GM06990 (cell line): ENCODE measurements around the gene NIPSNAP3A.

Experiments used
- DNase-seq: peaks from one replicate; pipeline ENCODE4 v3.0.0-alpha.2; 2011; ENCODE audit not compliant: insufficient read length; ENCODE audit errors: extremely low read depth
- H3K27me3 ChIP-seq: replicated peaks from 2 replicates; pipeline ENCODE4 v1.6.0; 2011; ENCODE audit warnings: low read length; ENCODE audit not compliant: control insufficient read depth, insufficient read depth
- H3K36me3 ChIP-seq: 2 replicates; pipeline ENCODE4 v1.5.1; 2011; ENCODE audit warnings: low read length; ENCODE audit not compliant: control insufficient read depth, insufficient read depth
- H3K4me3 ChIP-seq: replicated peaks from 2 replicates; pipeline ENCODE4 v1.5.1; 2011; ENCODE audit warnings: low read depth, mild to moderate bottlenecking, control low read depth, low read length
- TF ChIP-seq, protein P1 (sequence below): IDR thresholded peaks from 2 replicates; pipeline ENCODE4 v1.5.1; 2011; ENCODE audit warnings: low read length, control low read depth, mild to moderate bottlenecking, inconsistent platforms; ENCODE audit not compliant: insufficient read depth, poor library complexity, severe bottlenecking

NIPSNAP3A gene

DNA sequence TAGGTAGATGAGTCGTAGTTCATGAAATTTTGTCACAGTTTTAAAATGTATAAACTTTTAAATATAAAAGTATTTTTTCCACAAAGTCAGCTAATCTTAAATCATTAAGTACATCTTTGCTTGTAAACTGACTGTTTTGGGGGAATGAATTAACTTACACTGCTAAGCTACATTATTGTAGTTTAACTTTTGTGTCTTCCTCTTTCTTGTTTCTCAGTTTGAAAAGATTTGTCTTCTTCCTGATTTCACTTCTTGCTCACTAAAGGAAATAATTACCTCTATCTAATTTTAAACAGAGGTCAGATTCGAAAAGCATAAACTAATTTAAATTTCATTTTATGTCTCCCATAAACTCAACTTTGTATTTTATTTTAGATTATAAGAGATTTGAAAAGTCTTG, 22.2 kb downstream of the NIPSNAP3A start:
- DNase-seq = no peak
- TF ChIP-seq, protein P1, sequence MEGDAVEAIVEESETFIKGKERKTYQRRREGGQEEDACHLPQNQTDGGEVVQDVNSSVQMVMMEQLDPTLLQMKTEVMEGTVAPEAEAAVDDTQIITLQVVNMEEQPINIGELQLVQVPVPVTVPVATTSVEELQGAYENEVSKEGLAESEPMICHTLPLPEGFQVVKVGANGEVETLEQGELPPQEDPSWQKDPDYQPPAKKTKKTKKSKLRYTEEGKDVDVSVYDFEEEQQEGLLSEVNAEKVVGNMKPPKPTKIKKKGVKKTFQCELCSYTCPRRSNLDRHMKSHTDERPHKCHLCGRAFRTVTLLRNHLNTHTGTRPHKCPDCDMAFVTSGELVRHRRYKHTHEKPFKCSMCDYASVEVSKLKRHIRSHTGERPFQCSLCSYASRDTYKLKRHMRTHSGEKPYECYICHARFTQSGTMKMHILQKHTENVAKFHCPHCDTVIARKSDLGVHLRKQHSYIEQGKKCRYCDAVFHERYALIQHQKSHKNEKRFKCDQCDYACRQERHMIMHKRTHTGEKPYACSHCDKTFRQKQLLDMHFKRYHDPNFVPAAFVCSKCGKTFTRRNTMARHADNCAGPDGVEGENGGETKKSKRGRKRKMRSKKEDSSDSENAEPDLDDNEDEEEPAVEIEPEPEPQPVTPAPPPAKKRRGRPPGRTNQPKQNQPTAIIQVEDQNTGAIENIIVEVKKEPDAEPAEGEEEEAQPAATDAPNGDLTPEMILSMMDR = no peak
- no peaks in the 10 kb centered on the region for H3K27me3 ChIP-seq
- no peak overlapping the region for H3K4me3 ChIP-seq
- no peaks in the 10 kb centered on the region for H3K36me3 ChIP-seq

DNA sequence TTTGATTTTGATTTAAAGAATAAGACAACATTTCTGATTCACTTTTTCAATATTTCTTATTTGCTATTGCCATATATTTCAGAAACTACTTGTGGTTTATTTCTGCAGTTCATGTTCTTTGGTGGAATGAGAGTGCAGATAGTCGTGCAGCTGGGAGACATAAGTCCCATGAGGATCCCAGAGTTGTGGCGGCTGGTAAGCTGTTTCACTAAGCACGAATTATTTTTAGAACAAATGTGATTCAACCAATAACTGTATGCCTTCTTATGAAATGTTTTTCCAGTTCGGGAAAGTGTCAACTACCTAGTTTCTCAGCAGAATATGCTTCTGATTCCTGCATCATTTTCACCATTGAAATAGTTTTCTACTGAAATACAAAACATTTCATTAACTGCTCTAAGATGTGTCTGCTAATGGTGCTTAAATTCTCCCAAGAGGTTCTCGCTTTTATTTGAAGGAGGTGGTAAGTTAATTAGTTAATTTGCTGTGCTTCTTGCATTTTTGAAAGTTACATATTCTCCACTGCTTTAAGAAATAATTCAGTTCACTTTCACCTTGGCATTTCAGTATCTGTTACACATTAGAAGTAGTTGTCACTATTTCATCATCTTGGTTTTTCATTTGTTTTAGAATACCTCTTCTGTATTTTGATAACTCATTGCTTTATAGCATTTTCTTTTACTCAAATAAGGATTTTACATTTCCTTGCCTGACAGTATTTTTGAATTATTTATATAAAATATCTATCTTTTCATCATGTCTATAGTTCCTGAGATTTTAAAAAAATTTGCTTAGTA, 25.4 kb downstream of the NIPSNAP3A start:
- no peak for DNase-seq
- Histone ChIP-seq H3K27me3 (no peaks in the 10 kb centered on the region), H3K4me3 (no peak overlapping the region; the same call in 1 of the 2 replicates), H3K36me3 (no peaks in the 10 kb centered on the region)
- TF ChIP-seq, protein P1 = no peak

DNA sequence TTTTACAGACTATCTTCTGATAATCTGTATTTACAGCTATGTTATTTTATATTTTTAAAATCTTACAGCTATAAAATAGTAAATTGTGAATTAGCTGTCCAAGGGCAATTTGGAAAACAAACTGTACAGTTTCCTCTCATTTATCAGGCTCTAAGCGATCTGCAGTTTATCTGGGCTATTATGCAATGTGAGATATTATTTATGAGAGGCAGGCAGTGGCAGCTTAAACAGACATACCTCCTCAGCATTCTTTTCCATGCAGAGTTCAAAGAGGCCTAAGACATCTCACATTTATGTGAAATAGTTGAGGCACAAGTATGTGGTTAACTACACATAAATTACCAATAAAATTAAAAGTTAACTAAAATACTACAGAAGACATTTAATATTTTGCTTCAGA, 26.6 kb downstream of the NIPSNAP3A start:
- H3K36me3 ChIP-seq = no peaks in the 10 kb centered on the region
- no peak for DNase-seq
- TF ChIP-seq, protein P1 = no peak
- peak overlapping the region; percentile 53 for H3K4me3 ChIP-seq
- H3K27me3 ChIP-seq = no peaks in the 10 kb centered on the region

DNA sequence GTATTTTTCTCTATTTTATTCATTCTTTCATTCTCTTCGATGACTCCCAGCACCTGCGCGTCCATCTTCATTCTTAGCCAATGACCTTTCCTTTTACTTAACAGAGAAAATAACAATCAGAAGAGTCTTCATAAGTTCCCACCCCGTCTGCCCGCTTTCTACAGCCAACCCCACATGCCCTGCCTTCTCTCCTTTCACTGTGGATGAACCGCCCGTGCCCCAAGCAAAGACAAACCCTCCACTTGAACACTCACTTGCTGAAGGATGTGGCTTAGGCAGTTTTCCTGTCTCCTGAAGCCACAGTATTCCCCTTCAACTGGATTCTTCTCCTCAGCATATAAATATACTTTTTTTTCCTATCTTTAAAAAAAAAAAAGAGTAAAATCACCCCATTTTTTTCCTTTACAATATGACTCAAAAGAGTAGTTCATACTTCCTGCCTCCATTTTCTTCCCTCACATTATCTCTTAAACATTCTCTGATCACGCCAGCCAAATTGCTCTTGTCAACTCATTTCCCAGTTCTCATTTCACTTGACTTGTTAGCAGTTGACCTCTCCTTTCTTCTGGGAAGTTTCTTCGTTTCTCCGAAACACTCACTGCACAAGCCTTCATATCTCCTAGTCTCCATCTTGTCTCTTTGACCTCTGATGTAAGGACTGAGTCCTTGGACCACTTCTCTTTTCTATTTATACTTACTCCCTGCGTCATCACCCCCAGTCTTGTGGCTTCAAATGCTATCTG, 27.5 kb downstream of the NIPSNAP3A start:
- Histone ChIP-seq H3K36me3 (no peaks in the 10 kb centered on the region), H3K27me3 (no peaks in the 10 kb centered on the region), H3K4me3 (peak overlapping the region; percentile 53)
- TF ChIP-seq, protein P1 = no peak
- peak; percentile 71 for DNase-seq

DNA sequence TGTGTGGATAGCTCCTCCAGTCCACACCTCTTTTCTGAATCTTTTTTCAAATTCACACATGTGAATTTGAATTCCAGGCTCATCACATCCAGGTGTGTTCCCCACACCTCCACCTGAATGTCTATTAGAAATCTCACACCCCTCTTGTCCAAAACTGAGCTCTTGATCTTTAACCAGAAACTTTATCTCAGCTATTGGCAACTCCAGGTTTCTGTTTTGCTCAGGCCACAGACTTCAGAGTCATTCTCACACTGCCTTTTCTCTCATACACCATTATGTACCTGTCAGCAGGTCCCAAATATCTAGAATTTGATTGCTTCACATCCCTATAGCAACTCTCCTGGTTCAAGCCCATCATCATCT, 28.1 kb downstream of the NIPSNAP3A start:
- TF ChIP-seq, protein P1 = no peak
- no peak overlapping the region for H3K4me3 ChIP-seq
- no peaks in the 10 kb centered on the region for H3K27me3 ChIP-seq
- DNase-seq = no peak
- no peaks in the 10 kb centered on the region for H3K36me3 ChIP-seq
